HUES48 (cell line): ENCODE data around the gene BMERB1.
"Not testable (repeated sequence)": the region's sequence is repeated elsewhere in the genome, so short reads cannot be mapped to it uniquely, and the experiment has no call there.

ENCODE experiments used
- H3K27ac ChIP-seq: one replicate; pipeline ENCODE4 v1.7.0; 2013; ENCODE audit warnings: low read depth, low read length, inconsistent platforms
- H3K27me3 ChIP-seq: 2 replicates; pipeline ENCODE4 v1.6.1; 2013; ENCODE audit warnings: mild to moderate bottlenecking, low read length; ENCODE audit not compliant: control insufficient read depth, insufficient read depth
- H3K36me3 ChIP-seq: 2 replicates; pipeline ENCODE4 v1.6.1; 2013; ENCODE audit warnings: low read length; ENCODE audit not compliant: control insufficient read depth, insufficient read depth
- H3K4me1 ChIP-seq: 2 replicates; pipeline ENCODE4 v1.6.1; 2013; ENCODE audit warnings: mild to moderate bottlenecking, low read length; ENCODE audit not compliant: control insufficient read depth, insufficient read depth
- H3K4me3 ChIP-seq: 2 replicates; pipeline ENCODE4 v1.5.1; 2013; ENCODE audit warnings: mild to moderate bottlenecking, low read depth, low read length
- H3K9ac ChIP-seq: 2 replicates; pipeline ENCODE4 v1.6.1; 2013; ENCODE audit warnings: mild to moderate bottlenecking, low read depth, low read length, moderate library complexity
- H3K9me3 ChIP-seq: 2 replicates; pipeline ENCODE4 v1.6.1; 2013; ENCODE audit warnings: low read length; ENCODE audit not compliant: control insufficient read depth, insufficient read depth

Gene BMERB1

DNA sequence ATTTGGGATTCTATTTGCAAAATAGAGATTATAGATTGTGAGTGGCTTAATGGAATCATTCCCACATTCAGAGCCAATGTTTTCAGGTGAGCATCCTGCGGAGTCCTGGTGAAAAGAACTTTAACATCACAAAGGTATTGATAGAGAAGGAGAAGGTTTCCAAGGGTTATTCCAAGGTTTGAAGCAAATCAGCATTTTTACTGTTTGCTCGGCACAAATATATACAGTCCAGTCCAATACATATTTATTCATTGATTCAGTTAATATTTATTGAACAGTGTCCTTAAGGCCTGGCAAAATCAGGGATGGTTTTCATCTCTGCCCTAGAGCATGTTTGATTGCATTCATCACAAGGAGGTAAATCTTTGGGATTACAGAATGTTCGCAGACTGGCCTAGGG, 32.4 kb upstream of the BMERB1 start:
- Histone ChIP-seq H3K27ac (peak overlapping the region; percentile 61), H3K27me3 (no peaks in the 10 kb centered on the region), H3K9ac (no peak overlapping the region), H3K36me3 (no peaks in the 10 kb centered on the region), H3K9me3 (no peaks in the 10 kb centered on the region), H3K4me1 (peaks cover 22% of the 10 kb centered on the region), H3K4me3 (no peak overlapping the region)

DNA sequence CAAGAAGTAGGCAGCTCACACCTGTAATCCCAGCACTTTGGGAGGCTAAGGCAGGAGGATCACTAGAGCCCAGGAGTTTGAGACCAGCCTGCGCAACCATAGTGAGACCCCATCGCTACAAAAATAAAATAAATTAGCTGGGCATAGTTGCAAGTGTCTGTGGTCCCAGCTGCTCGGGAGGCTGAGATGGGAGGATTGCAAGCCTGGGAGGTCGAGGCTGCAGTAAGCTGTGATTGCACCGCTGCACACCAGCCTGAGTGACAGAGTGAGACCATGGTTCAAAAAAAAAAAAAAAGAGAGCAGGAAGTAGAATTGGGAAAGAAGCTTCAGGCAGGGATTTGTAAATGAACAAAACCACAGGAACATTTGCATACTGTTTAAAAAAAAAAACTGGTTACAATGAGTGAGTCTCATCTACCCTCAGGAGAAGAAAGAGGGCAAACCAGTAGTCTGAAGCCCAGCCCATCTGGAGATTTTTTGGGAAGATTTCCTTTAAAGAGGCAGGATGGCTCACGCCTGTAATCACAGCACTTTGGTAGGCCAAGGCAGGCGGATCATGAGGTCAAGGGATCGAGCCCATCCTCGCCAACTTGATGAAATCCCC, 30.9 kb upstream of the BMERB1 start:
- Histone ChIP-seq H3K36me3 (no peaks in the 10 kb centered on the region), H3K27me3 (no peaks in the 10 kb centered on the region), H3K9ac (no peak overlapping the region), H3K27ac (peak overlapping the region; percentile 49), H3K4me3 (no peak overlapping the region), H3K9me3 (no peaks in the 10 kb centered on the region), H3K4me1 (peaks cover 14% of the 10 kb centered on the region)

DNA sequence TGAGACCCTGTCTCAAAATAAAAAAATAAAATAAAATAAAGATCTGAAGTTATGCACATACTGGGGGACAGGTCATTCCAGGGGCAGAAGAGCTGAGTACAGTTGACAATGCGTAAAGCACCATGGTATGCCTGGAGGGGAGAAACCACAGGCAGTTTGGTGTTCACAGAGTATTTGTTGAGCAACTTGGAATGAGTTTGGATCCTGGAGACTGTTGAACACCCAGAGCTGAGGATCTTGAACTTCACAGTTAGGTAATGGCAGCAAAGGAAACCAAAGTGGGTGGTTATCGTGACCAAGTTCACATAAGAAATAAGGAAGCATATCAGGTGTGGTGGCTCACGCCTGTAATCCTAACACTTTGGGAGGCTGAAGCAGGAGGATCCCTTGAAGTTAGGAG, 30.3 kb upstream of the BMERB1 start:
- H3K27me3 ChIP-seq, H3K36me3 ChIP-seq, H3K9ac ChIP-seq, H3K27ac ChIP-seq, H3K9me3 ChIP-seq, H3K4me3 ChIP-seq: not testable (repeated sequence)
- H3K4me1 ChIP-seq: peaks cover 10% of the 10 kb centered on the region

DNA sequence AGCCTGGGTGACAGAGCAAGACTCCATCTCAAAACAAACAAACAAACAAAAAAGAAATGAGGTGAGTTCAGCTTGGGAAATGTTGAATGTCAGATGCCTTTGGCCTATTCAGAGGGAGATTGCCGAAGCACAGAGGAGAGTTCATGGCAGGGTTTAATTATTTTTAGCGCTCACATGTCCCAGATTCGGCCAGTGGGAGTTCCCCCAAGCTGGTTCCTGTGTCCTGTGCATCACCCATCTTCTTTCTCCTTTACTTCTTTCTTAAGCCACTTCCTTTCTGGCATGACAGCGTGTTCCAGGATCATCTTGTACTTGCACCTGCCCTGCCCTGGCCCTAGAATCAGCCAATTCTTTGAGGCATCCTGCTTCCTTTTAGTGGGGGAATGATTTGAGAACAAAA, 29.6 kb upstream of the BMERB1 start:
- no peak overlapping the region for H3K4me3 ChIP-seq
- H3K27me3 ChIP-seq: no peaks in the 10 kb centered on the region
- H3K9me3 ChIP-seq: no peaks in the 10 kb centered on the region
- H3K9ac ChIP-seq: no peak overlapping the region
- no peak overlapping the region for H3K27ac ChIP-seq
- H3K36me3 ChIP-seq: no peaks in the 10 kb centered on the region
- H3K4me1 ChIP-seq: peaks cover 8% of the 10 kb centered on the region

DNA sequence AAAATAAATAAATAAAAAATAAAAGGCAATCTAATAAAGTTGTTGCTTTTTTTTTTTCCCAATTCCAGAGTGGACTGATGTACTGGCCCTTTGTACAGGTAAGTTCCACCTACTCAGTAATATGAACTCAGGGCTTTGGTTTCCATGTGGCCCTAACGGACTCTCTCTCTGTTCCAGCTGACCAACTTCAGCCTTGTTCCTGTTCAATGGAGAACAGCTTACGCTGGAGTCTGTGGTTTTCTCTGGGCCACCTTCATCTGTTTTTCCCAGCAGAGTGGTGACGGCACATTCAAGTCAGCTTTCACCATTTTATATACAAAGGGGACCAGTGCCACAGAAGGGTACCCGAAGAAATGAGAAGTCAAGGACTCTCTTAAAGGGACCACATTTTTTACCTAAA, 26.6 kb upstream of the BMERB1 start:
- H3K9me3 ChIP-seq, H3K4me1 ChIP-seq, H3K4me3 ChIP-seq, H3K9ac ChIP-seq, H3K27me3 ChIP-seq, H3K27ac ChIP-seq, H3K36me3 ChIP-seq: not testable (repeated sequence)

- H3K27me3 ChIP-seq, H3K27ac ChIP-seq, H3K9me3 ChIP-seq, H3K36me3 ChIP-seq, H3K4me1 ChIP-seq, H3K9ac ChIP-seq, H3K4me3 ChIP-seq: not testable (repeated sequence)
Measured at GRCh38 chr16:15409476-15409875, 24.9 kb upstream of the BMERB1 start.

DNA sequence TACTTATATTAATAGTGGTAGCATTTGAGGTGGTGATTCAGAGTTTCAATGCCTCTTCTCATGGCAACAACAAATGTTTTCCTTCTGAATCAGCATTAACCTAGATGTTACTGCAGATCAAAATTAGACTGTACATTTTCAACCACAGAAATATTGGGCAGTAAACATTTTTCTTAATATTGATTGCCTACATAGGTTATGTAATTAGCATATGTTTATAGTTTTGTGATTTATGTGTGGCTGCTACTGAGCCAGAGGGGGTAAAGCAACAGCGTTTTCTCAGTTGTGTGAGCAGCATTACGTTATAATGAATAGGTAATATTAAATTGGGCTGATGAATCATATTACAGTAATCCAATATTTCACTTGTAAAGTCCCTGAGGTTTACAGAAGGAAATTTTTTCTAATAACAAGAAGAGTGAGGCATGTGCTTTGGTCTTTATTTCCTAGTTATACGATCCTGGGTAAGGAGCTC, 18.8 kb upstream of the BMERB1 start:
- no peak overlapping the region for H3K27ac ChIP-seq
- no peaks in the 10 kb centered on the region for H3K36me3 ChIP-seq
- H3K4me1 ChIP-seq: no peaks in the 10 kb centered on the region
- H3K9me3 ChIP-seq: no peaks in the 10 kb centered on the region
- H3K4me3 ChIP-seq: no peak overlapping the region
- no peak overlapping the region for H3K9ac ChIP-seq
- no peaks in the 10 kb centered on the region for H3K27me3 ChIP-seq

GRCh38 chr16:15417197-15417596, 17.2 kb upstream of the BMERB1 start:
- Histone ChIP-seq H3K27ac (no peak overlapping the region), H3K27me3 (no peaks in the 10 kb centered on the region), H3K4me1 (no peaks in the 10 kb centered on the region), H3K9me3 (no peaks in the 10 kb centered on the region), H3K4me3 (no peak overlapping the region), H3K9ac (no peak overlapping the region), H3K36me3 (no peaks in the 10 kb centered on the region)

GRCh38 chr16:15418206-15418605, 16.2 kb upstream of the BMERB1 start:
- H3K9me3 ChIP-seq: no peaks in the 10 kb centered on the region
- no peak overlapping the region for H3K4me3 ChIP-seq
- H3K36me3 ChIP-seq: no peaks in the 10 kb centered on the region
- H3K27ac ChIP-seq: no peak overlapping the region
- no peaks in the 10 kb centered on the region for H3K4me1 ChIP-seq
- no peaks in the 10 kb centered on the region for H3K27me3 ChIP-seq
- H3K9ac ChIP-seq: no peak overlapping the region

GRCh38 chr16:15421696-15422095, 12.7 kb upstream of the BMERB1 start:
- not testable (repeated sequence) for H3K4me1 ChIP-seq, H3K27me3 ChIP-seq, H3K27ac ChIP-seq, H3K4me3 ChIP-seq, H3K36me3 ChIP-seq, H3K9me3 ChIP-seq, H3K9ac ChIP-seq

DNA sequence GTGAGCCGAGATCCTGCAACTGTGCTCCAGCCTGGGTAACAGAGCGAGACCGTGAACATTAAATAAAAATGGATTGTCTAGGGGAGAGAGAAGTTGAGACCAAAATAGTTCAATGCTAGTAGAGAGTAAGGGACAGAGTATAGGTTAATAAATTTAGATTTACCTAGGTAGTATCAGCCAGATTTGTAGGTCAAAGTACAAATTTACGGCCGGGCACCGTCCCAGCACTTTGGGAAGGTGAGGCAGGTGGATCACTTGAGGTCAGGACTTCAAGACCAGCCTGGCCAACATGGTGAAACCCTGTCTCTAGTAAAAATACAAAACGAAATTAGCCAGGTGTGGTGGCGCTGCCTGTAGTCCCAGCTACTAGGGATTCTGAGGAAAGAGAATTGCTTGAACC, 12.2 kb upstream of the BMERB1 start:
- no peak overlapping the region for H3K27ac ChIP-seq
- H3K36me3 ChIP-seq: no peaks in the 10 kb centered on the region
- no peak overlapping the region for H3K4me3 ChIP-seq
- H3K27me3 ChIP-seq: no peaks in the 10 kb centered on the region
- H3K9me3 ChIP-seq: no peaks in the 10 kb centered on the region
- no peaks in the 10 kb centered on the region for H3K4me1 ChIP-seq
- H3K9ac ChIP-seq: no peak overlapping the region

GRCh38 chr16:15425861-15426260, 8.5 kb upstream of the BMERB1 start:
- no peaks in the 10 kb centered on the region for H3K9me3 ChIP-seq
- no peak overlapping the region for H3K27ac ChIP-seq
- H3K27me3 ChIP-seq: no peaks in the 10 kb centered on the region
- no peak overlapping the region for H3K4me3 ChIP-seq
- H3K9ac ChIP-seq: no peak overlapping the region
- peaks cover 2% of the 10 kb centered on the region; the same call in 1 of the 2 replicates for H3K4me1 ChIP-seq
- no peaks in the 10 kb centered on the region for H3K36me3 ChIP-seq
